Breast epithelium (tissue), 3 donors: Measurements from ENCODE around the gene GDPD5.

Experiments used
- POLR2A ChIP-seq: fragments of 450-650 bp; IDR thresholded peaks from one replicate; pipeline ENCODE4 v1.6.1; 2016; ENCODE audit warnings: antibody characterized with exemption, mild to moderate bottlenecking, moderate library complexity
- POLR2AphosphoS5 ChIP-seq, 3 donors: sonication (generic); formaldehyde crosslinking; IDR thresholded peaks; one replicate each; pipeline ENCODE4 v1.6.1; 2017; ENCODE audit warnings: antibody characterized with exemption in 3 of 3
- TF ChIP-seq, protein P1 (sequence below), 3 donors: fragments of 450-650 bp; IDR thresholded peaks; one replicate each; pipeline ENCODE4 v1.5.1; 2016 to 2017; ENCODE audit warnings: antibody characterized with exemption in 3 of 3, mild to moderate bottlenecking in 3 of 3, moderate library complexity in 3 of 3

DNA sequence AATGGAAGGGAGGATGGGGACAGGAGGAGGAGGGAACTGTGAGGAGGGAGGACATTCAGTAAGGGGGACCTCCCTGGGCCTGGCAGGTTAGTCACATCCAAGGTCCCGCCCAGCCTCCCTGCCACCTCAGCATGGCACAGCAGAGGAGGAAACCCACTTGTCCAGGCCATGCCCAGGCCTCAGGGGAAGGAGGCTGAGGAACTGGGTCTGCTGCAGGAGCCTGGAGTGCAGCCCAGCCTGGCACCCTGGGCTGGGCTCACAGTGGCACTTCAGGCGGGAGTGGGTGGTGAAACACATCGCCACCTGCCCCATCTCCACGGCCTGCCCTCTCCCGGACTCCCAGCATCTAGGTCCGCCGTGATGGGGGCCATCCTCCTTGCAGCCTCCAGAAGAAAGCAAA lies 75.5 kb downstream of the GDPD5 start:
- TF ChIP-seq, protein P1, sequence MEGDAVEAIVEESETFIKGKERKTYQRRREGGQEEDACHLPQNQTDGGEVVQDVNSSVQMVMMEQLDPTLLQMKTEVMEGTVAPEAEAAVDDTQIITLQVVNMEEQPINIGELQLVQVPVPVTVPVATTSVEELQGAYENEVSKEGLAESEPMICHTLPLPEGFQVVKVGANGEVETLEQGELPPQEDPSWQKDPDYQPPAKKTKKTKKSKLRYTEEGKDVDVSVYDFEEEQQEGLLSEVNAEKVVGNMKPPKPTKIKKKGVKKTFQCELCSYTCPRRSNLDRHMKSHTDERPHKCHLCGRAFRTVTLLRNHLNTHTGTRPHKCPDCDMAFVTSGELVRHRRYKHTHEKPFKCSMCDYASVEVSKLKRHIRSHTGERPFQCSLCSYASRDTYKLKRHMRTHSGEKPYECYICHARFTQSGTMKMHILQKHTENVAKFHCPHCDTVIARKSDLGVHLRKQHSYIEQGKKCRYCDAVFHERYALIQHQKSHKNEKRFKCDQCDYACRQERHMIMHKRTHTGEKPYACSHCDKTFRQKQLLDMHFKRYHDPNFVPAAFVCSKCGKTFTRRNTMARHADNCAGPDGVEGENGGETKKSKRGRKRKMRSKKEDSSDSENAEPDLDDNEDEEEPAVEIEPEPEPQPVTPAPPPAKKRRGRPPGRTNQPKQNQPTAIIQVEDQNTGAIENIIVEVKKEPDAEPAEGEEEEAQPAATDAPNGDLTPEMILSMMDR (IDR thresholded peaks at IDR 0.05), result no peak
- TF ChIP-seq POLR2A (no peak), POLR2AphosphoS5 (IDR thresholded peaks at IDR 0.05) (no peak)
